ENCODE results near the gene MCCC1. TPM values are rescaled to one million over a fixed set of nuclear protein-coding genes. Genes with fewer than 3 reads are reported as not detected.
"Not testable (repeated sequence)": the region's sequence is repeated elsewhere in the genome, so short reads cannot be mapped to it uniquely, and the experiment has no call there.

MCCC1 gene
- total and polyA plus RNA-seq, 10 of the 15 experiments (the other 5 are each of a cell fraction or from before 2014, with no cell fraction given) = 35.0 to 71.7 (median 47.0) TPM

GRCh38 chr3:183069086-183069485 is 30.2 kb downstream of the MCCC1 start:
- CTCF ChIA-PET = interaction anchor here (0.8 to 1.9 kb wide), 2 partner anchors 15 to 317 kb away, joined by 4 to 7 read pairs; no protein-coding TSS in a partner anchor
- H3K79me2 ChIP-seq (ENCODE audit: control insufficient read depth, insufficient read depth, low read length) = no peaks in the 10 kb centered on the region
- no TSS peak for BruUV-seq (replicated peaks)

GRCh38 chr3:183066891-183067290 is 32.4 kb downstream of the MCCC1 start:
- H3K9ac ChIP-seq (ENCODE audit: control insufficient read depth, insufficient read depth, low read length); FAIRE-seq; H3K4me1 ChIP-seq (ENCODE audit: control insufficient read depth, insufficient read depth, low read length); RAD21 ChIA-PET (ENCODE audit: unreplicated experiment); H3K4me3 ChIP-seq; in situ Hi-C loops (cut with MboI); H3K27me3 ChIP-seq (replicated peaks in 1 of 2; ENCODE audit: control insufficient read depth in 2 of 2, insufficient read depth in 2 of 2, low read length in 1 of 2); H3K27ac ChIP-seq (ENCODE audit: control insufficient read depth, insufficient read depth); CTCF ChIA-PET; H3K79me2 ChIP-seq (ENCODE audit: control insufficient read depth, insufficient read depth, low read length); H3K9me3 ChIP-seq (replicated peaks; ENCODE audit: control insufficient read depth, insufficient read depth, low read length); BruUV-seq (replicated peaks); DNase-seq (ENCODE audit: low read depth, low spot score); POLR2A ChIA-PET; ATAC-seq; intact Hi-C loops (cut with micrococcal nuclease; ENCODE audit: unreplicated experiment); H4K20me1 ChIP-seq (ENCODE audit: control insufficient read depth, insufficient read depth); H2AFZ ChIP-seq (ENCODE audit: control insufficient read depth, low read depth, low read length); H3K36me3 ChIP-seq (ENCODE audit: control insufficient read depth in 2 of 2, insufficient read depth in 2 of 2, low read length in 1 of 2); H3K4me2 ChIP-seq (ENCODE audit: control insufficient read depth, insufficient read depth): not testable (repeated sequence)
- SMC1A ChIA-PET (ENCODE audit: uncharacterized antibody, unreplicated experiment) = interaction anchor here (2.0 kb wide), 1 partner anchor 11 kb away, joined by 5 read pairs; no protein-coding TSS in a partner anchor
- 94% methylated on average over 2 of the region's 2 CpGs for WGBS (ENCODE audit: insufficient coverage, insufficient replicate concordance, low lambda C conversion rate, missing lambda C conversion rate)

More at GRCh38 chr3:183069086-183069485, 30.2 kb downstream of the MCCC1 start:
- DNase-seq (ENCODE audit: low read depth, low spot score) (no peak), FAIRE-seq (no peak), ATAC-seq (no peak)
- Histone ChIP-seq H2AFZ (ENCODE audit: control insufficient read depth, low read depth, low read length) (no peak overlapping the region), H3K27ac (ENCODE audit: control insufficient read depth, insufficient read depth) (no peak overlapping the region), H4K20me1 (ENCODE audit: control insufficient read depth, insufficient read depth) (no peaks in the 10 kb centered on the region), H3K9me3 (replicated peaks; ENCODE audit: control insufficient read depth, insufficient read depth, low read length) (no peaks in the 10 kb centered on the region), H3K4me3 (no peak overlapping the region), H3K9ac (ENCODE audit: control insufficient read depth, insufficient read depth, low read length) (no peak overlapping the region), H3K4me2 (ENCODE audit: control insufficient read depth, insufficient read depth) (no peak overlapping the region), H3K4me1 (ENCODE audit: control insufficient read depth, insufficient read depth, low read length) (no peaks in the 10 kb centered on the region), H3K36me3 (ENCODE audit: control insufficient read depth in 2 of 2, insufficient read depth in 2 of 2, low read length in 1 of 2) (peaks cover 0 to 10% of the 10 kb centered on the region in 2 experiments; a peak in 1 of 4 replicates), H3K27me3 (replicated peaks in 1 of 2; ENCODE audit: control insufficient read depth in 2 of 2, insufficient read depth in 2 of 2, low read length in 1 of 2) (no peaks in the 10 kb centered on the region)
- ChIA-PET SMC1A (ENCODE audit: uncharacterized antibody, unreplicated experiment) (interaction anchor here (0.9 to 1.6 kb wide), 5 partner anchors 9 to 313 kb away, joined by 3 to 5 read pairs (median 3); no protein-coding TSS in a partner anchor), POLR2A (no interaction called here), RAD21 (ENCODE audit: unreplicated experiment) (interaction anchor here (1.5 kb wide), 1 partner anchor 355 kb away, joined by 4 read pairs; no protein-coding TSS in a partner anchor)
- intact Hi-C loops (cut with micrococcal nuclease; ENCODE audit: unreplicated experiment) (no loop called here), in situ Hi-C loops (cut with MboI) (no loop called here)
- no peak for TF ChIP-seq ZBED1 (IDR thresholded peaks at IDR 0.05; ENCODE audit: borderline replicate concordance)
- TF ChIP-seq SMAD1 (IDR thresholded peaks at IDR 0.05; ENCODE audit: low read depth, partially characterized antibody) = no peak
- TF ChIP-seq USF1 (IDR thresholded peaks at IDR 0.05; ENCODE audit: borderline replicate concordance, extremely low read length, insufficient read depth, low read depth, low read length) = no peak
- TF ChIP-seq E2F8 (IDR thresholded peaks at IDR 0.05; ENCODE audit: low read depth, partially characterized antibody) = no peak
- no peak for TF ChIP-seq SIX5 (IDR thresholded peaks at IDR 0.05; ENCODE audit: low read depth, low read length, severe bottlenecking)
- no peak for TF ChIP-seq TARDBP (IDR thresholded peaks at IDR 0.05; ENCODE audit: borderline replicate concordance)
- TF ChIP-seq MEF2A (IDR thresholded peaks at IDR 0.05; ENCODE audit: insufficient read depth, low read depth, low read length) = no peak
- no peak for TF ChIP-seq NRF1 (conservative IDR thresholded peaks at IDR 0.05; ENCODE audit: low read depth, low read length)
- TF ChIP-seq CHD2 (IDR thresholded peaks at IDR 0.05; ENCODE audit: borderline replicate concordance, low read depth, low read length) = no peak
- TF ChIP-seq POU2F2 (IDR thresholded peaks at IDR 0.05; ENCODE audit: borderline replicate concordance, low read depth, low read length) = no peak
- no peak for TF ChIP-seq ATF3 (IDR thresholded peaks at IDR 0.05; ENCODE audit: borderline replicate concordance, extremely low read depth, low read depth, low read length)
- no peak for TF ChIP-seq FOS (IDR thresholded peaks at IDR 0.05; ENCODE audit: borderline replicate concordance, extremely low read depth, insufficient read length)
- no peak for TF ChIP-seq STAT1 (conservative IDR thresholded peaks at IDR 0.05)
- no peak for TF ChIP-seq SPI1 (IDR thresholded peaks at IDR 0.05; ENCODE audit: borderline replicate concordance, insufficient read depth, low read depth, low read length)
- 0% methylated on average over 1 of the region's 1 CpG for WGBS (ENCODE audit: insufficient coverage, insufficient replicate concordance, low lambda C conversion rate, missing lambda C conversion rate)

Data from GM12878 (cell line).